ENCODE results near the gene MUSK. TPM values are rescaled to one million over a fixed set of nuclear protein-coding genes. Genes with fewer than 3 reads are reported as not detected.

The MUSK gene
- total RNA-seq, 1 experiment from 2014 or later = not detected

DNA sequence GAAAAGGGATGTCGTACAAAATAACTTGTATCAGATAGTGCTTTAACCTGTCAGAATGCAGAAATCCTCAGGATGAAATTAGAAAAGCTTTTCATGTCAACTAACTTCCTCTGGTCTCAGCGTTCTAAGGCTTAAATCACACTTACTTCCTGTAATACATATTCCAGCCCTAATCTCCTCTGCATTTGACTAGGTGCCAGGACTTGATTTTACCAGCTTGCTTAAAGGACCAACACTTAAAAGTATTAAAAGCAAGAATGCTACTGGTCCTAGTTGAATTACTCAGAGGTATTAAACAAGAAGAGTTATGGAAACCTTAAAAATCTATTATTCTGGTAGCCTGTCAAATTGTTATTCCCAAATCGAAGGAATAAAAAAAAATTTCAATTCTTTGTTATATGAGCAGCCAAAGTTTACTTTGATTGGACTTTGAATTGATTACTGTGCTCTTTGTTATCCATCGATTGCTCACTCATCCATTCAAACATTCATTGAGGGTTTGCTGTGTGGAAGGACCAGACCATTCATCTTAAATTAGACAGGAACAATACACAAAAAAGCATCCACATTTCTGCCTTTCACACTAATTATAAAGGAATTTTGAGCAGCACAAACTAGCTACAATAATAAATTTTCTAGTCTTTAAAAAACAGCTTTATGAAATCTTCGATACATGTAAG, 108.7 kb downstream of the MUSK start:
- Mint-ChIP-seq H3K36me3 (ENCODE audit: insufficient read depth, unreplicated experiment) (no peaks in the 10 kb centered on the region), H3K4me1 (ENCODE audit: low read depth, unreplicated experiment) (no peaks in the 10 kb centered on the region), H3K27me3 (ENCODE audit: insufficient read depth, unreplicated experiment) (no peaks in the 10 kb centered on the region), H3K9me3 (ENCODE audit: unreplicated experiment) (no peaks in the 10 kb centered on the region), H3K4me3 (ENCODE audit: unreplicated experiment) (no peak overlapping the region), H3K27ac (ENCODE audit: unreplicated experiment) (no peak overlapping the region)
- ChIA-PET CTCF (no interaction called here), POLR2A (no interaction called here)
- H3K9me3 ChIP-seq = no peaks in the 10 kb centered on the region
- no peak for DNase-seq
- BruUV-seq (replicated peaks) = no TSS peak
- H3K4me1 ChIP-seq = no peaks in the 10 kb centered on the region
- no peak overlapping the region for H3K4me3 ChIP-seq (ENCODE audit: low read depth, low read length)
- intact Hi-C loops (cut with micrococcal nuclease; ENCODE audit: unreplicated experiment) = no loop called here
- TF ChIP-seq, protein P1, sequence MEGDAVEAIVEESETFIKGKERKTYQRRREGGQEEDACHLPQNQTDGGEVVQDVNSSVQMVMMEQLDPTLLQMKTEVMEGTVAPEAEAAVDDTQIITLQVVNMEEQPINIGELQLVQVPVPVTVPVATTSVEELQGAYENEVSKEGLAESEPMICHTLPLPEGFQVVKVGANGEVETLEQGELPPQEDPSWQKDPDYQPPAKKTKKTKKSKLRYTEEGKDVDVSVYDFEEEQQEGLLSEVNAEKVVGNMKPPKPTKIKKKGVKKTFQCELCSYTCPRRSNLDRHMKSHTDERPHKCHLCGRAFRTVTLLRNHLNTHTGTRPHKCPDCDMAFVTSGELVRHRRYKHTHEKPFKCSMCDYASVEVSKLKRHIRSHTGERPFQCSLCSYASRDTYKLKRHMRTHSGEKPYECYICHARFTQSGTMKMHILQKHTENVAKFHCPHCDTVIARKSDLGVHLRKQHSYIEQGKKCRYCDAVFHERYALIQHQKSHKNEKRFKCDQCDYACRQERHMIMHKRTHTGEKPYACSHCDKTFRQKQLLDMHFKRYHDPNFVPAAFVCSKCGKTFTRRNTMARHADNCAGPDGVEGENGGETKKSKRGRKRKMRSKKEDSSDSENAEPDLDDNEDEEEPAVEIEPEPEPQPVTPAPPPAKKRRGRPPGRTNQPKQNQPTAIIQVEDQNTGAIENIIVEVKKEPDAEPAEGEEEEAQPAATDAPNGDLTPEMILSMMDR (IDR thresholded peaks at IDR 0.05; ENCODE audit: insufficient read depth in 1 of 2, low read depth in 1 of 2, low read length in 1 of 2, severe bottlenecking in 1 of 2, unreplicated experiment in 1 of 2) = no peak
- no peaks in the 10 kb centered on the region for H3K27me3 ChIP-seq (replicated peaks; ENCODE audit: control insufficient read depth, insufficient read depth, low read length)
- H3K36me3 ChIP-seq (ENCODE audit: control insufficient read depth, insufficient read depth, low read length) = no peaks in the 10 kb centered on the region

DNA sequence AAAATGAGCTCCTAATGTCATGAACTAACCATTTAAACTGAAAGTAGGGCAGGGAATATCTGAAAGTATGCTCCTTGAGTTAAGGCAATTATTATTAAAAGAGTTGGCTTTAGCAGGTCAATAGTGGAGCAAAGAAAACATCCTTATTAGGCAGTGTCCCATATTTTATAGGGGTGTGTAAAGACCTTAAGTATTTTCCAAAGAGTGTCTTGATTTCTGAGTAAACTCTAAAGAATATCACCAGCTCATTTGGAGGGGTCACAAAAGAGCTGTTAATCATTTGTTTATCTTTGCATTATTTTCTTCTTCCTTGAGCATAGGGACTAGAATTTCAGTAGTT, 109.3 kb downstream of the MUSK start:
- no peaks in the 10 kb centered on the region for H3K36me3 ChIP-seq (ENCODE audit: control insufficient read depth, insufficient read depth, low read length)
- H3K9me3 Mint-ChIP-seq (ENCODE audit: unreplicated experiment) = no peaks in the 10 kb centered on the region
- intact Hi-C loops (cut with micrococcal nuclease; ENCODE audit: unreplicated experiment) = no loop called here
- no peaks in the 10 kb centered on the region for H3K9me3 ChIP-seq
- no peaks in the 10 kb centered on the region for H3K36me3 Mint-ChIP-seq (ENCODE audit: insufficient read depth, unreplicated experiment)
- H3K4me3 ChIP-seq (ENCODE audit: low read depth, low read length) = no peak overlapping the region
- TF ChIP-seq, protein P1 (IDR thresholded peaks at IDR 0.05; ENCODE audit: insufficient read depth in 1 of 2, low read depth in 1 of 2, low read length in 1 of 2, severe bottlenecking in 1 of 2, unreplicated experiment in 1 of 2) = no peak
- no peaks in the 10 kb centered on the region for H3K27me3 Mint-ChIP-seq (ENCODE audit: insufficient read depth, unreplicated experiment)
- H3K27me3 ChIP-seq (replicated peaks; ENCODE audit: control insufficient read depth, insufficient read depth, low read length) = no peaks in the 10 kb centered on the region
- DNase-seq = no peak
- H3K4me3 Mint-ChIP-seq (ENCODE audit: unreplicated experiment) = no peak overlapping the region
- H3K27ac Mint-ChIP-seq (ENCODE audit: unreplicated experiment) = no peak overlapping the region
- no peaks in the 10 kb centered on the region for H3K4me1 ChIP-seq
- H3K4me1 Mint-ChIP-seq (ENCODE audit: low read depth, unreplicated experiment) = no peaks in the 10 kb centered on the region
- CTCF ChIA-PET = no interaction called here
- no TSS peak for BruUV-seq (replicated peaks)
- POLR2A ChIA-PET = no interaction called here

DNA sequence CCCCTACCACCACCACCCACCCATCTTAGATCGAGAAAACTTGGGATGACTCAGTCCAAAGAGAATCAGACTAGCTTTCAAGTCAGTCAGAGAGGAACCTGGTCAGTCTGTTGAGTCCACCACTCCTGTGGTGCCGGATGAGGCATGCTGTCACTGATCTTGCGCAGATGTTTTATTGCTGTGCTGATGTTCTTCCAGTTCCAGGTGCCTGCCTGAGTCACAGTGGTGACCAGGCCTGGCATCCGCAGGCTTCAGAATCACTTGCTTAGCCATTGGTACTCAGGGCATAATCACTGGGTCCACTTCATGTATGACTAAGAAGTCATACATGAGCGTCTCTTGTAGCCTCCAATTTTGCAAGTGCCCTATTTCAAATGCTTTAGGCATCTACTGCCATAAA, 114.1 kb downstream of the MUSK start:
- H3K4me3 ChIP-seq (ENCODE audit: low read depth, low read length) = no peak overlapping the region
- Mint-ChIP-seq H3K4me1 (ENCODE audit: low read depth, unreplicated experiment) (no peaks in the 10 kb centered on the region), H3K27ac (ENCODE audit: unreplicated experiment) (no peak overlapping the region), H3K36me3 (ENCODE audit: insufficient read depth, unreplicated experiment) (no peaks in the 10 kb centered on the region), H3K9me3 (ENCODE audit: unreplicated experiment) (no peaks in the 10 kb centered on the region), H3K27me3 (ENCODE audit: insufficient read depth, unreplicated experiment) (no peaks in the 10 kb centered on the region), H3K4me3 (ENCODE audit: unreplicated experiment) (no peak overlapping the region)
- 0 out of 2 replicates have a peak, but pooled peaks cover under 1% of the 10 kb centered on the region for H3K9me3 ChIP-seq
- H3K27me3 ChIP-seq (replicated peaks; ENCODE audit: control insufficient read depth, insufficient read depth, low read length) = no peaks in the 10 kb centered on the region
- POLR2A ChIA-PET = no interaction called here
- CTCF ChIA-PET = no interaction called here
- H3K4me1 ChIP-seq = peaks cover 4% of the 10 kb centered on the region; the same call in 1 of the 2 replicates
- no peak for DNase-seq
- no TSS peak for BruUV-seq (replicated peaks)
- no peaks in the 10 kb centered on the region for H3K36me3 ChIP-seq (ENCODE audit: control insufficient read depth, insufficient read depth, low read length)
- TF ChIP-seq, protein P1 (IDR thresholded peaks at IDR 0.05; ENCODE audit: insufficient read depth in 1 of 2, low read depth in 1 of 2, low read length in 1 of 2, severe bottlenecking in 1 of 2, unreplicated experiment in 1 of 2) = no peak
- intact Hi-C loops (cut with micrococcal nuclease; ENCODE audit: unreplicated experiment) = no loop called here

Measured in Caco-2 (cell line).